MCF 10A (cell line): Measurements from ENCODE around the gene C20orf204. TPM values are rescaled to one million over a fixed set of nuclear protein-coding genes. Genes with fewer than 3 reads are reported as not detected.
"Not testable (repeated sequence)": the region's sequence is repeated elsewhere in the genome, so short reads cannot be mapped to it uniquely, and the experiment has no call there.

Experiments used
- BruUV-seq: library from RNA; stranded (reverse); fragments of 400-500 nt; replicated peaks from 2 replicates; lab custom pipeline; 2021; lab: Mats Ljungman, UMichigan
- CTCF ChIA-PET: fragments of 300-600 bp; sonication (Branson Sonifier 250); formaldehyde crosslinking; extraction: SDS; loops from one replicate; lab custom pipeline; 2021; ENCODE audit warnings: antibody characterized with exemption, inconsistent platforms; lab: Yijun Ruan, JAX
- POLR2A ChIA-PET: fragments of 300-600, 350-650 bp; sonication (Branson Sonifier 250); formaldehyde crosslinking; extraction: SDS; loops from one replicate; lab custom pipeline; 2020; ENCODE audit warnings: antibody characterized with exemption, inconsistent platforms; lab: Yijun Ruan, JAX
- DNase-seq: peaks from one replicate; pipeline ENCODE4 v3.0.0-alpha.2; 2018; ENCODE audit not compliant: unreplicated experiment
- H3K27ac Mint-ChIP-seq: one replicate; pipeline ENCODE4 v1.8.0; 2022; ENCODE audit warnings: mild to moderate bottlenecking, low read depth, mixed read lengths; ENCODE audit not compliant: unreplicated experiment
- H3K27me3 Mint-ChIP-seq: one replicate; pipeline ENCODE4 v1.8.0; 2022; ENCODE audit warnings: mixed read lengths; ENCODE audit not compliant: insufficient read depth, unreplicated experiment
- H3K36me3 Mint-ChIP-seq: one replicate; pipeline ENCODE4 v1.8.0; 2022; ENCODE audit warnings: mild to moderate bottlenecking, moderate library complexity, mixed read lengths; ENCODE audit not compliant: insufficient read depth, unreplicated experiment
- H3K4me1 Mint-ChIP-seq: one replicate; pipeline ENCODE4 v1.8.0; 2022; ENCODE audit warnings: mixed read lengths; ENCODE audit not compliant: insufficient read depth, unreplicated experiment
- H3K4me3 Mint-ChIP-seq: one replicate; pipeline ENCODE4 v1.8.0; 2022; ENCODE audit warnings: mild to moderate bottlenecking, moderate library complexity, mixed read lengths; ENCODE audit not compliant: unreplicated experiment
- H3K9me3 Mint-ChIP-seq: one replicate; pipeline ENCODE4 v1.8.0; 2022; ENCODE audit warnings: mixed read lengths; ENCODE audit not compliant: unreplicated experiment
- CTCF ChIP-seq: fragments of 200-600 bp; IDR thresholded peaks from one replicate; pipeline ENCODE4 v1.8.0; 2022; ENCODE audit warnings: antibody characterized with exemption, mild to moderate bottlenecking; ENCODE audit not compliant: unreplicated experiment
- intact Hi-C: fragments of 100-400 bp; cut with micrococcal nuclease; formaldehyde crosslinking; loops from 2 replicates; pipeline ENCODE4 v1.14.1; 2022
- total RNA-seq: library from RNA; stranded (reverse); gene quantifications from 2 replicates; pipeline ENCODE4 v1.2.3, GENCODE V29; 2022

C20orf204 gene
- total RNA-seq, 1 experiment from 2014 or later: 1.1 TPM

GRCh38 chr20:64083804-64084684 lies 48.1 kb downstream of the C20orf204 start, which contains the start of gene LKAAEAR1:
TSS of gene LKAAEAR1 (minus strand) at chr20:64084398. CDS start at chr20:64084219, 179 bp downstream.
- Mint-ChIP-seq H3K36me3 (peaks cover 6% of the 10 kb centered on the region), H3K4me3 (peak within 1 kb of the TSS; percentile 69), H3K9me3 (no peaks in the 10 kb centered on the region), H3K27ac (no peak within 1 kb of the TSS), H3K27me3 (peaks cover 12% of the 10 kb centered on the region), H3K4me1 (peaks cover 7% of the 10 kb centered on the region)
- TF ChIP-seq CTCF: no peak
- BruUV-seq: no TSS peak
- ChIA-PET POLR2A (interaction anchor here (0.7 to 1.8 kb wide), 7 partner anchors 14 to 219 kb away, joined by 3 to 9 read pairs (median 4); partner anchors contain the start of genes PRPF6 and TPD52L2), CTCF (interaction anchor here (0.6 to 8.9 kb wide), 22 partner anchors 10 to 173 kb away, joined by 3 to 93 read pairs (median 3); partner anchors contain the start of gene SAMD10)
- DNase-seq: no peak
- intact Hi-C loops: loop anchor here (1.0 kb wide), 1 partner anchor 36 kb away; no protein-coding TSS in a partner anchor

DNA sequence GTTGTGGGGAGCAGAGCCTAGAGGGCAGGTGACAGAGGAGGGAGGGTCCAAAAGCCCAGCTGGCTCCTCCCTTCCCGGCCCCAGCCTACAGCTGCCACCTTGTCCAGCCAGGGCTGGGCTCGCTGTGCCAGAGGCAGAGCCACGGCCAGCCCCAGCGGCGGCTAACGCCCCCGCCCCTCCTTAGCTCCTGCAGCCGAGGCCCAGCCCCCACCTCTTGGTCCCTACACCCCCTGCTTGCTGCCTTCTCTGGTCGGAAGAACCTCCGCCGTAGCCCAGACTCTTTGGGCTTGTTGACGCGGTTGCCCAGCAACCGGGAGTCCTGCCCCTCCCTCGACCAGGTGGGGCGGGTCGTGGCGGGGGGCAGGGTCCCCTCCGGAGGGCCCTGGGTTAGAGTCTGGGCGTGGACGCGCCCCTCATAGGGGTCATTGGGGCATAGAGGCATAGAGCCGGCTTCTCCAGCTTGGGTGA lies 48.7 kb downstream of the C20orf204 start:
- intact Hi-C loops: no loop called here

DNA sequence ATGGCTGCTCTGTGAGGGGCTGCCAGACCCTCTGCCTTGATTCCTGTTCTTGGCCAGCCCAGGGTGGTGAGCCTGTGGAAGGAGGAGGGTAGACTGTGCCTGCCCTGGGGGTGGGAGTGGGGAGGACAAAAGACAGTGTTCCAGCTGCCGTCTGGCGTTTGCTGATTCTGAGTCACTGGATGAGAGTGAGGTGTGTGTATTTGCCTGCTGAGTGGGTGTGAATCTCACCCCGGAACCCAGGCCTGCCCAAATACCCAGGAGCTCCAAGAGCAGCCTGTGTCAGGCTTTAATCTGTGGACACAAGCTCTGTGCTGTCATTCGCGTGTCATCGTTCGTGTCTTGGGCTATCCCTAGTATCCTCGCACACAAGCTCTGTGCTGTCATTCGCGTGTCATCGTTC lies 50.8 kb downstream of the C20orf204 start:
- Mint-ChIP-seq H3K27ac (no peak overlapping the region), H3K9me3 (no peaks in the 10 kb centered on the region), H3K27me3 (peaks cover 25% of the 10 kb centered on the region), H3K4me3 (no peak overlapping the region), H3K36me3 (peaks cover 6% of the 10 kb centered on the region), H3K4me1 (peaks cover 5% of the 10 kb centered on the region)
- CTCF ChIA-PET: interaction anchor here (1.2 to 8.9 kb wide), 3 partner anchors 17 to 48 kb away, joined by 3 to 93 read pairs (median 11); no protein-coding TSS in a partner anchor
- intact Hi-C loops: no loop called here
- BruUV-seq: no TSS peak
- DNase-seq: peak; percentile 37
- TF ChIP-seq CTCF: no peak
- POLR2A ChIA-PET: interaction anchor here (0.6 to 1.0 kb wide), 7 partner anchors 24 to 831 kb away, joined by 3 to 4 read pairs (median 3); partner anchors contain the start of genes PPDPF and TCEA2

More for the DNA sequence above, 48.7 kb downstream of the C20orf204 start:
- TF ChIP-seq CTCF: no peak
- ChIA-PET CTCF (interaction anchor here (0.6 to 8.9 kb wide), 11 partner anchors 13 to 562 kb away, joined by 3 to 93 read pairs (median 4); partner anchors contain the start of gene SAMD10), POLR2A (interaction anchor here (1.3 to 1.8 kb wide), 2 partner anchors 35 to 46 kb away, joined by 5 to 9 read pairs; no protein-coding TSS in a partner anchor)
- no peaks in the 10 kb centered on the region for H3K9me3 Mint-ChIP-seq
- no TSS peak for BruUV-seq
- DNase-seq: no peak
- H3K36me3 Mint-ChIP-seq: peaks cover 6% of the 10 kb centered on the region
- peaks cover 18% of the 10 kb centered on the region for H3K27me3 Mint-ChIP-seq
- H3K4me1 Mint-ChIP-seq: peaks cover 5% of the 10 kb centered on the region
- H3K4me3 Mint-ChIP-seq: peak overlapping the region; percentile 69
- no peak overlapping the region for H3K27ac Mint-ChIP-seq

- H3K27ac Mint-ChIP-seq, H3K36me3 Mint-ChIP-seq, DNase-seq, H3K4me3 Mint-ChIP-seq, intact Hi-C loops, H3K4me1 Mint-ChIP-seq, BruUV-seq, H3K9me3 Mint-ChIP-seq: not testable (repeated sequence)
- CTCF ChIA-PET: interaction anchor here (8.9 kb wide), 1 partner anchor 33 kb away, joined by 93 read pairs; no protein-coding TSS in a partner anchor
- H3K27me3 Mint-ChIP-seq: peaks cover 25% of the 10 kb centered on the region
- POLR2A ChIA-PET: interaction anchor here (0.7 to 0.8 kb wide), 2 partner anchors 34 to 832 kb away, joined by 3 read pairs; no protein-coding TSS in a partner anchor
These were observed 51.3 kb downstream of the C20orf204 start for GRCh38 chr20:64087226-64087825.

GRCh38 chr20:64088586-64088985 lies 52.6 kb downstream of the C20orf204 start:
- DNase-seq, H3K4me3 Mint-ChIP-seq, POLR2A ChIA-PET, BruUV-seq, intact Hi-C loops, H3K36me3 Mint-ChIP-seq, H3K4me1 Mint-ChIP-seq, H3K9me3 Mint-ChIP-seq, H3K27ac Mint-ChIP-seq, CTCF ChIA-PET: not testable (repeated sequence)
- peaks cover 25% of the 10 kb centered on the region for H3K27me3 Mint-ChIP-seq
